GM18907 (cell line): Measurements from ENCODE around the gene GSTO2.
A peak's percentile ranks its signal among the peaks of the same experiment; 100 is the strongest.

ENCODE experiments used
- ATAC-seq: cut with Tn5 transposase; IDR thresholded peaks from one replicate; pipeline ENCODE4 v1.9.1; 2021; ENCODE audit warnings: mild to moderate bottlenecking, moderate library complexity; ENCODE audit not compliant: unreplicated experiment

Gene GSTO2

DNA sequence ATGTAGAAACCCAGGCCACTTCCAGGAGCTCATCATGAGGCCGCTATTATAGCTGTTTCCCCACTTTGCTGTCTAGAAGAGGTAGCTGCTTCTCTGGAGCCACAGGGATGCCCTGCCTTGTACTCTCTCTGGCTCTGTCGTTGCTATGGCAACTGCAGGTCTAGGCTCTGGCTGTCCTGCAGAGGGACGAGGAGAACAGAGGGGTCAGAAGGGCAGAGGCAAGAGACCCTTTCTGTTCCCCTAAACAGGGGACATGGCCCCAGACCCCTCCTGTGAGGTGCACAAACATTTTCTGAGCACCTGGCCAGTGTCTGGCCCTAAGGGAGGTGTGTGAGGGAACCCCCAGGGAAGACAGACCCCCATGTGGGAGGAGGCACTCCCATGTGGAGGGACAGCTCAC is 37.9 kb downstream of the GSTO2 start:
- ATAC-seq = no peak

DNA sequence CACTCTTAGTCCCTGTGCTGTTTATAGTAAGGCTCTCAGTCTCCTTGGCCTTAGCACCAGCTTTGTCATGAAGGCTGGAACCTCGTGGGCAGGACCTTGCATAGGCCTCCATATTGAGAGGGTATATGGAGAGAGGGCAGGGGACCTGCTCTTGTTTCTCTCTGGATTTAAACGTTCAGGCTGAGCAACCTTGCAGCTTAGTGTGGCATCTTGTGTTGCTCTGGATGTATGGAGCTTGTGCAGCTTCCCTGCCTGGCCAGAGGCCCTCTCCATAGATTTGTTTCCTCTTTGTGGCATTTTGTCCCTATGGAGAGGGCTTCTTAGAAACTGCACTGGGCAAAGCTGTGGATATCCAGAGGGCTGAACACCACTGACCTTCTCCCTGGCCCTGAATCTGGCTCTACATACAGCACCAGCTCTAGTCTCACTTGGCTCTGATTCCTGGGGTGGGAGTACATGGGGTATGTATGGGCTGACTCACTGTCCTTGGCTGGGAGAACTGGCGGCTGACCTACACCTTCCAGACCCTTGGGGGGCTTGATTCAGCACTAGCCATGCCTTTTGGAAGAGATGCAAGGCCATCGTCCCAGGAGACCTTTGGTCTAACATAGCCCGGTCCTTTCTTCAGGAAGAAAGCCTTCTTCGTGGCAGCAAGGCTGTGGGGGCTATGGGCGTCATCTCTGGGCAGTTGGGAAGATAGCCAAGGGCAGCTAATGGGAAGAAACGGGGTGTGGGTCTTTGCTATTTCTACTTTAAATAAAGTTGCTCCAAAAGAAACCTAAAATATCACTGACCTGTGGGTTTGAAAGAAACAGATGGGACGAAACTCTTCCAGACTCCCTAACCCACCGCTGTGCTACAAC is 38.8 kb downstream of the GSTO2 start:
- no peak for ATAC-seq

DNA sequence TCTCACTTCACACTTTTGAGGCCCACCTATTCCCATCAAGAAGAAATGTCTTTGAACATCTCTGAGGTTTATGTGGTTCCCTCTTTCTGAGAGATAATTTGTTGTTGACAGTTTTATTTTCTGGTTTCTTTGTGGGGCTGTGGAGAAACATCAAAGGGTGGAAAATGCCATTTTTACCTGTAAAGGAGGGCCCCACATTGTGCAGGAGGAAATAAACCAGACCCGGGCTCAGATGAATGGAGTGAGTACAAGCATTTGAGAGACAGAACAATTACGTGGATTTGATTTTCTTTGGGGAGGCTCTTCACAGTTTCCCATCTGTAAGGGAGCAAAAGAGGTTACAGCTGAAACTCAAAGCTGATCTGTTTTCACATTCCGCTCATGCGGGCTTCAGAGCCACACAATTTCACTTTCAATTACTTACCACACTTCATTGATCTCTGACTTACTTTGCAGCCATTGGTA is 39.5 kb downstream of the GSTO2 start:
- peak; percentile 71 for ATAC-seq

DNA sequence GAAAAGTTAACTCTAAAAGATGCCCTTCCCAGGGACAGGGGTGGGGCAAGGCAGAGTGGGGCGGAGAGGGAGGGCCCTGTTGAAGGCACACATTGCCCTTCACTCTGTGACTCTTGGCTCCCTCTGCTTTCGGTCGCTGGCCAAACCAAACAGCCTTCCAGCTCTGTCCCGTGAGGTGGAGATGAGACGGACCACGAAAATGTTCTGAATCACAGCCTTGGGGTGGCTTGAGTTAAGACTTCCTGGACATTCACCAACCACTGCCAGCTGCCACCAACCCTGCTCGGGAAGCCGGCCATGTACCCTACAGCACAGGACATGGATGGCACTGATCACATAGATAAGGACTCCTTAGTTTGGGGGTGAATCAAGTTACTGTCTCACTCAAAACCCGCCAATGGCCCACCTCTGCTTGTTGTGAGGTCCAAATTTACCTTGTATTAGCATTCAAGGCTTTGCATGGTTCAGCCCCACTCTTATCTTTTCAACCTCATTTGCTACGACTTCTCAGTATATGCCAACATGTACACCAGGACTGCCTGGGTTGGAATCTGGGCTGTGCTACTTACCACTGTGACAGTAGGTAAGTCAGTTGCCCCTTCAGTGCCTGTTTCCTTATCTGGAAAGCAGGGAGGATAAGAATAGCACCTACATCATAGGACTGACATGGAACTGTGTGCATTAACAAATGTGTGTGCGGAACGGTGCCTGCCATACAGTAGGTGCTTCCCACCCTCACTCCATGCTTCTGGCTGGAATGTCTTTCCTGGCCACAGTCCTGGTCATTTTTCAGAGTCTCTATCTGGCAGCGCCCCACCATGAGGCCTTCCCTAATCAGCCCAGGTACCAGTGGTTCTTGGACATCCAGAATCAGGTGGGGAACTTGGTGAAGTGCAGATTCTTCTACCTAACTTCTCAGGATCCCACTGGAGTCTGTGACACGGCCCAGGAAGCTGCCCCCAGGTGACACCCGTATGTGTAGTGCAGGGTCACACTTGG is 41.3 kb downstream of the GSTO2 start:
- no peak for ATAC-seq

DNA sequence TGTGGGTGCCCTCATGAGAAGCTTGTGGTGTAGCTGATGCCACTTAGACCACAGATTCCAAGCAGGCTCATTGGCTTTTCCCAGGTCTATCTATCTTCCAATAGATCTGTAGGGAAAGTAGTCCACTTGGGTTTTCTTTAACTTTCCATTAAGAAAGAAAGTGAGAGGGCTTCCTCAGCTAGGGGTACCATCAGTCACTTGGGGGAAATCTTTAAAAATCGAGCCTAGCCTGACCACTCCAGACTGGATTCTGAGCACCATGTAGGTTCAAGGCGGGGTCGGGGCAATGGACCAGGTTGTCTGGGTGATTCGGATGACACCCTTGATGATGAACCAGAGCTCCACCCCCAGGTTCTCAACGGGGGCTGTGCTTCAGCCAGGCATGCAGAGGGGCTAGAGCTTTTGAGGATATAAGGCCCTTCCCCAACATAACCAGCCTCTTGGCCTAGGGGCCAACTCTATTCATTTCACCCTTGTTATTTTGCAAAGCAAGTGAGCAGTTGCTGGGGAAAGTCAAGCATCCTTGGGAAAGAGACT is 42.3 kb downstream of the GSTO2 start:
- ATAC-seq = no peak

DNA sequence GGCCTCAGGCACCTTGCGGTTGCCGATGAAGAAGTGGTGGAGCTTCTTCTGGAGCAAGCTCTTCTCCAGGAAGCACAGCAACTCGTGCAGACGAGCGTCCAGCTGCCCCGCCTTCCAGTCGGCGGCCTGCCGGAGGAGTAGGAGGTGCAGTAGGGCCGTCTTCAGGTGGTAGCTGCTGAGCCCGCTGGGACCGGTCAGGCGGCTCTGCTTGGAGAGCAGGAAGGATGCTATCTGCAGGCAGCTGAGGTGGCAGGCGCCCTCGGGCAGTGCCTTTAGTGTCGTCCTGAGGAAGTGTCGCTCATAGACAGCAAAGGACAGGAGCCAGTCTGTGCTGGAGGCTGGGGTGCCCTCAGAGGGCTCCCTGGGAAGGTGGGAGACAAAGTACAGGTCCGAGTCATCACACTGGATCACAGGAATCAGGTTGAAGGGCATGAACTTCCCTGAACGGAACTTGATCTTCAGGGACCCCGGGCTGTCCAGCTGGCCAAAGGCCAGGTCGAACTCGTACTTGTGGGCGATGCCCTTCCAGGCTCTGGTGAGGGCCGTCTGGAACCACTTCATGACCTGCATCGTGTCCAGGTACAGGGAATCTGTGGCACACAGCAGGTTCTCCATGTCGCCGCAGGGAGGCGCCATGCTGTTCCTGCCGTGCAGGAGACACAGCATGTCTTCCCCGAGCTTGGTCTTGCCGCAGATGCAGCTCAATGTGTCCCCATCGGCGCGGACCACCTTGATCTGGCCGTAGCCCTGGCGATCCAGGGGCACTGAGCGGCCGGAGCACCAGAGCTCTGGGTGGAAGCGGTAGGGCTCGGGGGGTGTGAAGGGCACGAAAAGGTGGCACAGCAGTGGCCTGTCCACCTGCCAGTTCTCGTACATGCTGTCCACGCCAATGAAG is 45.9 kb downstream of the GSTO2 start:
- ATAC-seq = no peak

DNA sequence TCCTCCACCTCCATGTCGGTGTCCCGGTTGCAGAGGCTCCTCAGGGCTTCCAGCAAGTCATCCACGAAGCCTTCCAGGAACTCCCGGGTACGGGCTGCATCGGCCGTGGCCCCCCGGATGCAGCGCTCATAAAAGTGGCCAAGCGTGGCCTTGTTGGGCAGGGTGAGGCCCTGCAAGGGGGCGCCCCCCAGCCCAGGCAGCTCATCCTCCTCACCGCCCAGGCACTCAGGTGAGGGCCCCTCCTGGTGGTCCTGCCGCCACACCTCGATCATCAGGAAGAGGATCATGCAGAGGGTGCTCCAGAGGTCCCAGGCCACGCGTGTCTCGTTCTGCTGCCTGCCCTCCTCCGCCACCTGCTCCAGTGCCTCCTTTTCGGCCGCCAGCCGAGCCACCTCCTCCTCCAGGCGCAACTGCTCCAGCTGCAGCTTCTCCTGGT is 46.5 kb downstream of the GSTO2 start:
- ATAC-seq = no peak

DNA sequence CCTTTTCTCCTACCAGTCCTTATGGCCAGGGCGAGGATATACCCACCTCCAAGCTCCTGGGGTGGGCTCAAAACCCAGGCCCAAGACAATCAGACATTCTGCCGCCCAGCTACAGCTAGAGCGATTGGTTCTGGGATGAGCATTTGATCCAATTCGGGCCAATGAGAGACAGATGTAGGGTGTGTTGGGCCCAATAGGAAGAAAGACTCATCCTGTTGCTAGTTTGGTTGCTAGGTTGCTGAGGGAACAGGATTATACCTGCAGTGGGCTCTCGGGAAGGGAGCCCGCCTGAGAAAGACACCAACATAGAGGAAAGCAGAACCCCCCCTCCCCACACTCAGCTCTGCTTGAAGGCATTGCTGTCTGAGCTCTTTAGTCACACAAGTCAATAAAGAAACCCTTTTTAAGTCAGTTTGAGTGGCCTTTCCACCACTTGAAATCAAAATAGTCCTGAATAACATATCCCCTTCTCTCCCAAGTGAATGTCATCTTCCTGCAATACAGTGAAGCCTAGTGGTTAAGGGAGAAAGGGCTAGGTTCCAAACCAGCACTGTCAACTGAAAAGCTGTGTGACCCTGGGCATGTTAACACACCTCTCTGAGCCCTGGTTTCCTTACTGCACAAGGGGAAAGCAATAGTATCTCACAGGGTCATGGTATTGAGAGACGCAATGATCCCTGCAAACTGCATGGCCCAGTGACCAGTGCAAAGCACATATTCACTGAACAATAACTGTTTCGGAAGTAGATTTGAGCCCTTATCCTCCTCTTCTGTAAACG is 47.5 kb downstream of the GSTO2 start:
- ATAC-seq = no peak

DNA sequence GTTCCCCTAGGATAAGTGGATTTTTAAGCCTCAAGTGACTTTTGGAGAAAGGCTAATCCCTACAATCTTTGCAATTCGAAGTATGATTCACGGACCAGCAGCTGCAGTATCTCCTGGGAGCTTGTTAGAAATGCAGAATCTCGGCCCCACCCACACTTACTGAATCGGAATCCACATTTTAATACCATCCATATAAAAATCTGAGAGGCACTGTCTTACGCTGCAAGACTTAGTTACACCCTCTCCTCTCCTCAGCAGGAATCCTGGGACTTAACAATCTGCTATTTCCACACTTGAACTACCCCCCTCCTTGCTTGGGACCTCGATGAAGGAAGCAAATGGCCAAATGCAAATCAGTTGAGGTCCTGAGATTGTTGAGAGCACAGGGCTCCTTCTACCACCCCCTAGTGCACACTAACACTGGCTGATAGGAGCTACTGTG is 48.3 kb downstream of the GSTO2 start:
- no peak for ATAC-seq

DNA sequence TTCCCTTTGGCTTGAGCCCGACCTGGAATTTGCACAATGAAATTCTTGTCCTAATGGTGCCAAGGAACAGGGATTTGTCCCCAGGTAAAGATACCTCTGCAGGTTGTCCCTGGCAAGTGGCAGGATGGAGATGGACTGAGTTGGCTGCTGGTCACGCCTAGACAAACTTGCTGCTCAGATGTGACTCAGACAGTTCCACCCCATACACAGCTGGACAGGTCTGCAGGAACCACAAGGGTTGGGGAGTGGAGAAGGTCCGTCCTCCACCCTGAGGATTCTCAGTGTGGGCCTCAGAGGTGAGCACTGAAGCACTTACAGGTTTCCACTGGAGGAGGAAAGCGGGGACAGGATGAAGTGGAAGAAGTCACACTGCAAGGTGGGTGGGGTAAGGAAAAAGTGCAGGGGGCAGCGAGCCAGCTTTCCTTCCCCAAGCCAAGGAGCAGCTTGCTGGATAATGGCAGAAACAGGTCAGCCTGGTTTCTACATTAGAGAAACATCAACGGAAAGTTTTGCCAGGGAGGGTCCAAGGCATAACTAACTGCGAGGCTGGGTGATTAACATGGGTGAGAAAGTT is 48.8 kb downstream of the GSTO2 start:
- no peak for ATAC-seq

DNA sequence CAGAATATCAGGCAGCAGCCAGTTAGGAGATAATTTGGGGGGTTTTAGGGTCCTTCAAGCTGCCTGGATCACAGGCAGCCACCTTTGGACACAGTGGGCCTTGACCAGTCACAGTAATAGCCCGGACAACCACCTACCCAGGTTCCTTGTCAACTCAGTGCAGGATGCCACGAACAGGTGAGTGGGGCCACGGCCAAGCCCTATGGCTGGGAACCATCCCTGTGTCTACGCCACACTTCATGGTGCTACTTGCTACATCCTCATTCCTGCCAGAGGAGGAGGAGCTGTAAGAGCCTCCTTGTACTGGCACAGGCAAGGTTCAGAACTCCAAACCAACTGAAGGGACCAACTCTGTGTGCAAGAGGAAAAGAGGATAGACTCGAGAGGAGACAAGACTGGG is 49.3 kb downstream of the GSTO2 start:
- no peak for ATAC-seq

DNA sequence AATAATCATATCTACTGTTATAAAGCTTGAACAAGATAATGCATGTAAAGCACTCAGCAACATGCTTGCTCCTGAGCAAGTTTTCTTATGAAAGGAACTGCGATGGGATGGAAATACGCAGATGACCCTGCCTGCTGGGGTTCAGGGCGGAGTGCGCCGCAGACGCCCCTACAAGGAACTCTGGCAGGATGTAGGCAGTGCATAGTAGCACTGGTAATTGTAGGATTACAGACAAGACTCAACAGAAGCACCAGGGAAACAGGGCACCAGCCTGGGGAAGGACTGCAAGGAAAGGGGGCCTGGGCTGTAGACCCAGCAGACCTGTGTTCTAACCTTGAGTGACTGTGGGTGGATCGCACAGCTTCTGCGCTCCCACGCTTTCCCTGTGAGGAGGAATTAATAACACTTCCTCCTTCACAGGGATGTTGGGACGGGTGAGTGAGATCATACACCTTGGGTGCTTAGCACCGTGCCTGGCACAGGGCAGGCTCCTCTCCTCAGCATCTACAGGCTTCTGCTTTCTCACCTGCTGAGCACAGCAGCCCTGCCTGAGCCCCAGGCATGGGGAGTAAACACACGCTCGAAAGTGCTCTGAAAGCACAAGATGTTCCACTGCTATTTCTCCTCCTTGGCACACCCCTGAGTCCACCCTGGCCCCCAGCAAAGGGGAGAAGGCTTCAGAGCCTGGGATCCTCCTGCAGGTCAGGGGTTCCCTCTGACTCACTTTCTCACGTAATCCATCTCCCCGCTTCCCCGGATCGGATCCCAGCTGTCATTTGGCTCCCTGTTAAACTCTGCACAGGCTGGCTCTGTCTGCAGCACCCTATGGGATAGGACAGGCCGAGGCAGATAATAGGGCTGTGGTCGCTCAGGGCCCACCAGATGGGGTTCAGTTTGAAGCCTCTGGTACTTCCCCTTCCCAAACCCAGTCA is 50.1 kb downstream of the GSTO2 start:
- ATAC-seq = no peak

DNA sequence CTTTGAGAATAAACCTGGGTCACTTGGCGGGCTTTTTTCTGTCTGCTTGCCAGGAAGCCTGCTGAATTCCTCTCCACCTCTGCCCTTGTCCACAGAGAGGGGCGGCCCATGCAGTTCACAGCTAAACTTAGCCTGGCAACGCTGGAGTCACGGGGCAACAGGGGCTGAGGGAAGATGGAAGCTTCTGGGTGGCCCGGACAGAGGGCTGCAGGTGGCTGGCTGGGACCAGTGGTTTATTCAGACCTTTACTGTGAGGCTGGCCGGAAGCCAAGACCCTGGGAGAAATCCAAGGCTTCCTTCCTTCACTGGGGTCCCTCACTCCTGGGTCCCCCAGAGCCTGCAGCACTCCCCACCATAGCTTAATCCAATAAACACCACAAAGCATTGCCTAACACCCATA is 52.2 kb downstream of the GSTO2 start:
- no peak for ATAC-seq

DNA sequence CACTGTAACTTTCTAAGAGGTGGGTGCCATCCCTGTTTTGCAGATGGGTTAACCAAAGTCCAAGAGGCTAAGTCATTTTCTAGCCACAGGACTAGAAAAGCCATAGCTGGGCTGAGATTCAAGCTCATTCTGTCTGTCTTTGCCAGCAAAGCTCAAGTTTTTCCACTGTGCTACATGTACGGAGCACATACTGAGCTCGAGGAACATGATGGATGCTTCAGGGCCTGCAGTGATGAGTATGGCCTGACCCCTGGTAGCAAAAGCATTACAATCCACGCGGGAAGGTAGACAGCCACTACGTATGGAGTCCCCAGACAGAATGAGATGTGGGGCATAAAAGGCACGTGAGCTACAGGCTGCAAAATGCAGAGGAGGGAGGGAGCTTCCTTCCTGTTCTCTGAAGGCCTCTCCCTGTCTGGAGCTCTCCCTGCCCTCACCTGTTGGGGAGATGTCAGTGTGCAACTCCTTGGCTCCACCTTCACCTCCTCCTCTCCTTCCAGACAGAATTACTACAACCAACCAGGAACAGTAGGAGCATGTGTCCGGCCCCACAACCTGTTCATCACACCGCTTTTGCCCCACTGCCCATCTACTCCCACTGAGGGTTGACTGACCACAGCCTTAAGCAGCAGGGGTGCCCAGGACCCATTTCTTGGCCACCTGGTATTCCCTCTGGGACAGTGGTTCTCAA is 52.9 kb downstream of the GSTO2 start:
- ATAC-seq = peak; percentile 4

DNA sequence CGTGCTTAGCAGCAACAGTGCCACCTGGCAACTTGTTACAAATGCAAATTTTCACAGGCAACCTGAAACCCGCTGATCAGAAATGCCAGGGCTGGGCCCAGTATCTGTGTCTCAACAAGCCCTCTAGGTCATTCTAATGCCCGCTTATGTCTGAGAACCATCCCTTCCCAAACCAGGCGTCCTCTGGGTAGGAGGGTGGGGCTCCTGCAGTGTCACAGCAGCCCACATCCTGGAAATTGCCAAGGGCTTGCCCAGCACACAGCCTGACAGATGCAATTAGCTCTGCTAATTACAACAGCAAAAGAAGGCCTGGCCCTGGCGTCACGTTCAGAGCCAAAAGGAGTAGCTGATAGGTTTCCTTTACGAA is 53.4 kb downstream of the GSTO2 start:
- ATAC-seq = peak; percentile 64

DNA sequence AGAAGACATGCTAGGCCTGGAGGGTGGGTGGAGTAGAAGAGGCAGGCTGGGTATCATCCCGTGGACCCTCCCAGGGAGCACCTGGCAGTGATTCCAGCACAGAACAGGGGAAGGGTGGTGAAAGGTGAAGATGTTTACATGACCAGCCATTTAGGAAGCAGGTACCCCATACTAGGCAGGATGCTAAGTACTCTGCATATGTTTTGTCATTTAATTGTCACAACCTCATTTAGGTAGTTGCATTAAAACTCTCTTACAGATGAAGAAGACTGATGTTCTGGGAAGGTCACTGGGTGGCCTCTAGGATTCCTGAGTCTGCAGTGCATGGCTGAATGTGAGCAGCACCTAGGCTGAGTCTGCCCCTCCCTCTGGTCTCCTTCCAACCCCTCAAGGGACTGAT is 54.1 kb downstream of the GSTO2 start:
- no peak for ATAC-seq

DNA sequence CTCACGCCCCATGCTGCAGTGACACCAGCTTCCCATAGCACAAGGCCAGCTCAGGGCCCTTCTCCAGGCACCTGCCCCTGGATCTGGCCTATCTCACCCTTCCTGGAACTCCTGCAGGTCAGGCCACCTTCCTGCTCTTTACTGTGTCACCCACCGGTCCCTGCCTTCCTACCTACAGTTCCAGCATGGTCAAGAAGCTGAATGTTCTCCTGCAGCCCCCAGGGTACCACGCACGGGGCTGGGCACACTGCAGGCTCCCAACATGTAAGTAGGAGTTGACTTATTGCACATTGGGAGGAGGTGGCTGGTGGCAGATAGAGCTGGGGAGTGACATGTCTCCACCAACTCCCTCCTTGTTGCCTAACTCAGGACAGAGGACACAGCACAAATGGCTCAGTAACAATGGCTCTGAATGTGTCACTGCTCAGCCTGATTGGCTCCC is 54.8 kb downstream of the GSTO2 start:
- no peak for ATAC-seq
